PFSK-1 (cell line): ENCODE data around the gene SLC4A3.

ENCODE experiments used
- FOXP2 ChIP-seq: optimal IDR thresholded peaks from 2 replicates; pipeline ENCODE3; 2011; ENCODE audit warnings: borderline replicate concordance, control low read depth, inconsistent platforms; ENCODE audit not compliant: insufficient read depth; ENCODE audit errors: extremely low read length, extremely low read depth
- POLR2AphosphoS5 ChIP-seq: IDR thresholded peaks from 2 replicates; pipeline ENCODE4 v1.6.1; 2012; ENCODE audit warnings: low read depth, mild to moderate bottlenecking, control low read depth, low read length, moderate library complexity
- SIN3A ChIP-seq: IDR thresholded peaks from 2 replicates; pipeline ENCODE4 v1.6.1; 2012; ENCODE audit warnings: mild to moderate bottlenecking, low read length, moderate library complexity, borderline replicate concordance; ENCODE audit not compliant: insufficient read depth
- TAF1 ChIP-seq: IDR thresholded peaks from 2 replicates; pipeline ENCODE4 v1.6.1; 2012; ENCODE audit warnings: low read length, control low read depth, borderline replicate concordance; ENCODE audit not compliant: insufficient read depth
- TF ChIP-seq, protein P1 (sequence below), 2 experiments: IDR thresholded peaks; 2 replicates each; pipeline versions ENCODE4 v1.6.1 to v1.8.0; 2011 to 2012; ENCODE audit warnings: low read depth in 2 of 2, low read length in 2 of 2, control low read depth in 1 of 2, inconsistent platforms in 1 of 2, mild to moderate bottlenecking in 1 of 2, moderate library complexity in 1 of 2; ENCODE audit not compliant: insufficient read depth in 1 of 2

The SLC4A3 gene

GRCh38 chr2:219676586-219676985 is 49.2 kb downstream of the SLC4A3 start:
- no peak for TF ChIP-seq FOXP2
- no peak for TF ChIP-seq POLR2AphosphoS5
- TF ChIP-seq, protein P1, sequence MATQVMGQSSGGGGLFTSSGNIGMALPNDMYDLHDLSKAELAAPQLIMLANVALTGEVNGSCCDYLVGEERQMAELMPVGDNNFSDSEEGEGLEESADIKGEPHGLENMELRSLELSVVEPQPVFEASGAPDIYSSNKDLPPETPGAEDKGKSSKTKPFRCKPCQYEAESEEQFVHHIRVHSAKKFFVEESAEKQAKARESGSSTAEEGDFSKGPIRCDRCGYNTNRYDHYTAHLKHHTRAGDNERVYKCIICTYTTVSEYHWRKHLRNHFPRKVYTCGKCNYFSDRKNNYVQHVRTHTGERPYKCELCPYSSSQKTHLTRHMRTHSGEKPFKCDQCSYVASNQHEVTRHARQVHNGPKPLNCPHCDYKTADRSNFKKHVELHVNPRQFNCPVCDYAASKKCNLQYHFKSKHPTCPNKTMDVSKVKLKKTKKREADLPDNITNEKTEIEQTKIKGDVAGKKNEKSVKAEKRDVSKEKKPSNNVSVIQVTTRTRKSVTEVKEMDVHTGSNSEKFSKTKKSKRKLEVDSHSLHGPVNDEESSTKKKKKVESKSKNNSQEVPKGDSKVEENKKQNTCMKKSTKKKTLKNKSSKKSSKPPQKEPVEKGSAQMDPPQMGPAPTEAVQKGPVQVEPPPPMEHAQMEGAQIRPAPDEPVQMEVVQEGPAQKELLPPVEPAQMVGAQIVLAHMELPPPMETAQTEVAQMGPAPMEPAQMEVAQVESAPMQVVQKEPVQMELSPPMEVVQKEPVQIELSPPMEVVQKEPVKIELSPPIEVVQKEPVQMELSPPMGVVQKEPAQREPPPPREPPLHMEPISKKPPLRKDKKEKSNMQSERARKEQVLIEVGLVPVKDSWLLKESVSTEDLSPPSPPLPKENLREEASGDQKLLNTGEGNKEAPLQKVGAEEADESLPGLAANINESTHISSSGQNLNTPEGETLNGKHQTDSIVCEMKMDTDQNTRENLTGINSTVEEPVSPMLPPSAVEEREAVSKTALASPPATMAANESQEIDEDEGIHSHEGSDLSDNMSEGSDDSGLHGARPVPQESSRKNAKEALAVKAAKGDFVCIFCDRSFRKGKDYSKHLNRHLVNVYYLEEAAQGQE (IDR thresholded peaks at IDR 0.05; ENCODE audit: insufficient read depth in 1 of 2, low read depth in 2 of 2, low read length in 2 of 2) = no peak
- TF ChIP-seq TAF1 = no peak
- TF ChIP-seq SIN3A = no peak

GRCh38 chr2:219679041-219679440 is 51.6 kb downstream of the SLC4A3 start:
- TF ChIP-seq TAF1 = no peak
- TF ChIP-seq POLR2AphosphoS5 = no peak
- TF ChIP-seq, protein P1 (IDR thresholded peaks at IDR 0.05; ENCODE audit: insufficient read depth in 1 of 2, low read depth in 2 of 2, low read length in 2 of 2) = no peak
- no peak for TF ChIP-seq FOXP2
- TF ChIP-seq SIN3A = no peak

- TF ChIP-seq, protein P1 (IDR thresholded peaks at IDR 0.05; ENCODE audit: insufficient read depth in 1 of 2, low read depth in 2 of 2, low read length in 2 of 2) = no peak
- TF ChIP-seq FOXP2 = no peak
- no peak for TF ChIP-seq TAF1
- no peak for TF ChIP-seq POLR2AphosphoS5
These were observed 52.1 kb downstream of the SLC4A3 start for GRCh38 chr2:219679571-219679970.

GRCh38 chr2:219680958-219681693 is 53.7 kb downstream of the SLC4A3 start:
- TF ChIP-seq, protein P1 (IDR thresholded peaks at IDR 0.05; ENCODE audit: insufficient read depth in 1 of 2, low read depth in 2 of 2, low read length in 2 of 2) = no peak
- TF ChIP-seq TAF1 (no peak), POLR2AphosphoS5 (no peak), FOXP2 (no peak), SIN3A (no peak)

DNA sequence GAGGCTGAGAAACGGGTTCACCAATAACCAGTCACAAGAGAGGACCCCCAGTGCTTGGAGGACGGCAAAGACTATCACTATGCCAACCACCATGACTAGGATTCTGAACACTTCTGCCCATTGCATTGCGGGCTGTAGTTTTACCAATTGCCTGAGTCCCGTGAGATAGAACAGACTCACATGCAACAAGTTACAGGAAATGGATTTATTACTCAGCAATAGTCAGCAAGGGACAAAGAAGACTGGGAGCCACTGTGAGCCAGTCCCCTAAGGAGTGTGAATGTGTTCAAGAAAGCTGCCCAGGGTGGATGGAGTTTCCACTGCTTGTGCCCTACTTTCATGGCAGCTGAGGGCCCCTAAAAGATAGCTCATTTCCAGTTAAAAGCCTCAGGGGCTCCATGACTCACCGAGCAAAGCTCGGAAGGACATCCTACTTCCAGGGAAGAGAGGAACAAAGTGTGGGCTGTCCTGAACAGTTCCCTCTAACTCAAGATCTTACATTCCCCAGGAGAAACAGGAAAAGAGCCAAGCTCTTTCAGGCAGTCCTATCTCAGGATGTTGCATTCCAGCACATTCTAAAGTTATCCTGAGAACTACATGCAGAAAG is 54.4 kb downstream of the SLC4A3 start:
- no peak for TF ChIP-seq TAF1
